Muscle of back (tissue), 11 donors: Measurements from ENCODE around the gene IGFBP6. TPM values are rescaled to one million over a fixed set of nuclear protein-coding genes. Genes with fewer than 3 reads are reported as not detected.

Source experiments
- DNase-seq, 3 donors: peaks; one replicate each; pipeline versions ENCODE4 v3.0.0 to v3.0.0-alpha.2; 2013
- polyA plus RNA-seq, 10 donors: library from polyadenylated mRNA; unstranded; fragments of 120-200 nt; gene quantifications; one replicate each; pipeline ENCODE4 v1.2.1, GENCODE V29; 2013; ENCODE audit not compliant: insufficient read length in 10 of 10

Gene IGFBP6
- polyA plus RNA-seq, 10 donors: 39.4 to 236 (median 105) TPM

- DNase-seq: peak in 1 of 3 donors; percentile 37
Observed at GRCh38 chr12:53068811-53069585, 28.5 kb upstream of the IGFBP6 start.

- DNase-seq: peak in 2 of 3 donors; percentile 81 to 89
Observed at GRCh38 chr12:53069621-53070410, 27.7 kb upstream of the IGFBP6 start.

GRCh38 chr12:53070877-53071492 is 26.5 kb upstream of the IGFBP6 start:
- DNase-seq: peak in 1 of 3 donors; percentile 30

GRCh38 chr12:53071591-53072551 is 25.6 kb upstream of the IGFBP6 start:
- DNase-seq: peak; percentile 75 to 96 (median 95)

- peak in 2 of 3 donors; percentile 72 to 88 for DNase-seq
Observed at GRCh38 chr12:53073881-53074280, 23.6 kb upstream of the IGFBP6 start.

- DNase-seq: peak in 1 of 3 donors; percentile 74
Observed at GRCh38 chr12:53074283-53074998, 23.0 kb upstream of the IGFBP6 start.

GRCh38 chr12:53074999-53075370 is 22.5 kb upstream of the IGFBP6 start:
- DNase-seq: no peak

- DNase-seq: no peak
Observed at GRCh38 chr12:53076461-53076860, 21.0 kb upstream of the IGFBP6 start.

- no peak for DNase-seq
Observed at GRCh38 chr12:53077030-53077429, 20.4 kb upstream of the IGFBP6 start.

- DNase-seq: peak in 1 of 3 donors; percentile 37
Observed at GRCh38 chr12:53078425-53079225, 18.8 kb upstream of the IGFBP6 start.

- peak; percentile 96 to 99 (median 97) for DNase-seq
Observed at GRCh38 chr12:53079226-53080117, 18.0 kb upstream of the IGFBP6 start, which contains the start of gene SPRYD3. Gene SPRYD3 (minus strand): TSS chr12:53079390. CDS start chr12:53079333, 57 bp downstream.

- DNase-seq: no peak
Observed at GRCh38 chr12:53082637-53083175, 14.8 kb upstream of the IGFBP6 start.

- DNase-seq: peak in 1 of 3 donors; percentile 52
Observed at GRCh38 chr12:53086361-53086760, 11.1 kb upstream of the IGFBP6 start.

- no peak for DNase-seq
Observed at GRCh38 chr12:53090105-53090504, 7.4 kb upstream of the IGFBP6 start.

- no peak for DNase-seq
Observed at GRCh38 chr12:53090554-53090953, 6.9 kb upstream of the IGFBP6 start.

GRCh38 chr12:53091756-53092155 is 5.7 kb upstream of the IGFBP6 start:
- no peak for DNase-seq

- no peak for DNase-seq
Observed at GRCh38 chr12:53093777-53094393, 3.6 kb upstream of the IGFBP6 start.

GRCh38 chr12:53094394-53094787 is 3.1 kb upstream of the IGFBP6 start:
- DNase-seq: no peak
